NCI-H2196 (cell line): ENCODE data around the gene TNFRSF25.
"Not testable (repeated sequence)": the region's sequence is repeated elsewhere in the genome, so short reads cannot be mapped to it uniquely, and the experiment has no call there.

Experiments
- DNase-seq: peaks from one replicate; lab custom pipeline; 2025; ENCODE audit not compliant: unreplicated experiment; lab: John Stamatoyannopoulos, UW

The TNFRSF25 gene

DNA sequence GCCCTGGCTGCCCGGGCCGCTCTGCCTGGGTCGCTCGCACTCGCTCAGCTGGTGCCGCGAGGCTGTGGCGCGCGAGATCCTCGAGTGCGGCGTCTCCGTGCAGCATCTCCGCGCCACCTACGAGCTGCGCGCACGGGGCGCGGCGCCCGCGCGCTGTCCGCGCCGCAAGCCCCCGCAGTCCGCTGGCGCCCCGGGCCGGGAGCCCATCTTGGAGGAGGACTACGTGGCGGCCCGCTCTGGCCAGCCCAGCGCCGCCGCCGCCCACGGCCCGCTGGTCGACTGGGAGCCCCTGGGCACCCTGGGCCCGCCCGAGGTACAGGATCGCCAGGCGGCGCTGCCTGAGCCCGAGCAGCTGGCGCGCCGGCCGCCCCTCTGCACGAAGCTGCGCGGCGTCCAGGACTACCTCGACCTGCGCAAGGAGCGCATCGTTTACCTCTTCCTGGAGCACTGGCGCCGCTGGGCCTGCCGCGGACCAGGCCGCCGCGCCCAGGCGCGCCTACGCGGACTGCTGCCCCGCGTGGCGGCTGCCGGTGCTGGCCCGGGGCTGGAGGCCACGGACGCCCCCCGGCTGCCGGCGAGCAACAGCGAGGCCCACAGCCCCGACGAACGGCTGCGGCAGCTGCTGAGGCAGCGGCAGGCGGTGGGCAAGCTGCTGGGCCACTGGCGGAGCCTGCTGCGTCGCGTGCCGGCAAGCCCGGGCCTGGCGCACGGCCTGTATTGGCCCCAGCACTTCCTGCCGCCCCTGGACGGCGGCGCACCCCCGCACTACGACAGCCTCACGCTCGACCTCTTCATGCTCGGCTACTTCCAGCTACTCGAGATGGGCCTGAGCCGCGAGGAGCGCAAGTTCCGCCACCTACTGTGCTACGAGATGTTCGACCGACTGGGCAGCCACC lies 10.9 kb downstream of the TNFRSF25 start:
- DNase-seq, result no peak

DNA sequence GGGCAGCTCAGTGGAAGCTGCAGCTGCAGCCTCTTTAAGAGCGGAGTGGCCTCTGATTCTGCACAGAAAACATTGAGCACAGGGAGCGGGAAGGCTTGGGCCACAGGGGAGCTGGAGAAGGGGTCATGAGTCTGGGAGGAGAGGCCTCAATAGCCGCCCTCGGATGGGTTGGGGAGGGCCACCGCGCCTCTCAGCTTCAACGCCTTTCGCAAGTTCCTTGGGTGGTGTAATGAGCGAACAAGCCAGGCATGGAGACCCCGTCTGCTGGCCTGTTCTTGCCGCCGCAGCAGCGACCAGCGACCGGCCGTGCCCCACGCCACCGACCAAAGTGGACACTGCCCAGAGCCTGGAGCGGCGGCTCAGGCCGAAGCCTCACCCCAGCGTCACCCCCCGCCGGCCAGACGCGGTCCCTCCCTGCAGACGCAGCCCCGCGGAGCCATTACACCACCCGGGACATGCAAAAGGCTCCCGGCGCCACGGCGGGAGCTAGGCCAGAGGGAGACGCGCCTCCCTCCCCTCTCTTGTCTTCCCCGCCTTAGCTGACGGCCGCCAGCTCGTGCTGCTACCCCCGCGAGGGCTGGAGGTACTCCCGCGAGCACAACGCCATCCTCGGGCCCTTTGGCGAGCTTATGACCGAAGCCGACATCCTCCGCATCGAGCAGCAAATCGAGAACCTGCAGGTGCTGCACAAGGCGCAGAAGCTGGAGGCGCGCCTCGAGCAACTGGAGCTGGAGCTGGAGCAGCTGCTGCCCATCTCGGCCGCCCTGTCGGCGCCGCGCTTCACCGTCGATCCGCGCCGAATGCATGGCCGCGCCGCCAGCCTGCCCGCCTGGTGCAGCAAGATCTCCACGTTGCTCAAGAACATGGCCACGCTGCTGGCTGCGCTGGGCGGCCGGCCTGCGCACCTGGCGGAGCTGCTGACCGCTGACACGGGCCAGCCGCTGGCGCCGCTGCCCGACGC lies 11.8 kb downstream of the TNFRSF25 start:
- DNase-seq, result not testable (repeated sequence)

DNA sequence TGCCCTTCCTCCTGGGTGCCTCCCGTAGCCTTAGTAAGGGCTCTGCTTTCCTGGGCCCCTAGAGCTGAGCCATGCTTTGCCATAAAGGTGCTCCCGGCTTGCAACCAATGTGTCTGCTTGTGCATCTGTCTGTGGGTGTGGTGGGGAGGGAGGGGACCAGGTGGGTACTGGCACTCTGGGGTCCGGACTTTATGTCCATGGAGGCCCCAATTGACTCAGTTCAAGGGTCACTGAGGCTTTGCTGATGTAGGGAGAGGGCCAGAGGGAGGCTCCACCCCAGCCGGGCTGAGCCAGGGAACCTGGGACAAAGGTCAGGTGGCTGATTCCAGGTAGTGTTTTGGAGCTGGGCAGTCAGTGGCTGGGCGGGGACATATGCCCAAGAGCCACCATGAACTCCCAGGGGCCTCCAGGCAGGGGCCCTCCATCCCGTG lies 15.0 kb downstream of the TNFRSF25 start:
- DNase-seq, result no peak

DNA sequence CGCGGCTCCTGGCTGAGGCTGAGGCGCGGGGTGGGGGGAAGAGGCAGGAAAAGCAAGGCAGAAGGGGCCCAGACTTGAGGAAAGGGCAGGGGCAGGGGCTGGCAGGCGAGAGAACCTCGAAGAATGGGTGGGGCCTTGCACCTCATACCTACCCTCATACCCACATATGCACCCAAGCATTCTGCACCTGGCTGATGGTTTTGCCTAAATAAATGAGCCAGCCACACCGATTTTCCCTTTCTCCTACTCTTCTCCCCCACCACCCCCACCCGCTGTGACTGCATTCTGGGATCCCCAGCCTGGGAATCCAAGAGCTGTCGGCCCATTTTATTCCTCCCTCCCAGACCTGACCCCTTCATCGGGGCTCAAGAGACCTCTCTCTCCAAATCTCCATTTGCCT lies 15.5 kb downstream of the TNFRSF25 start:
- not testable (repeated sequence) for DNase-seq

DNA sequence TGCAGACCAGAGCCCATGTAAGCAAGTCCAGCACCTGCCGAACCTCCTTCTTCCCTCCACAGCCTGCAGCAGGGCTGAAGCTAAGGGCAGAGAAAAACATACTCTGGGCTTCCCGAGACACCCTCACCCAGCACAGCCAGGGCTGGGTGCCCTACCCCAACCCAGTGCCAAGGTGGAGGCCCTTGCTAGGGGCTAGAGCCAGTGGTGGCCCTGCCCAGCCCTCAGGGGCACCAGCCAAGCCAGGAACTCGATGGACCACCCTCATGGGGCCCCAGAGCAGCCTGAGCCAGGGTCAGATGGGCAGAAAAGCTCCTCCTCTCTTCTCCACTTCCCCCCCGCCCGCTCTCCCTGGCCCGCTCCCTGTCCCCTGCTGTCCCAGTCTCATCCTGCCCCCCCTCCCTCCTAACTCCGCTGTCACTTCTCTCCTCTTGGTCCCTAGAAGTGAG lies 15.9 kb downstream of the TNFRSF25 start:
- DNase-seq, result no peak

DNA sequence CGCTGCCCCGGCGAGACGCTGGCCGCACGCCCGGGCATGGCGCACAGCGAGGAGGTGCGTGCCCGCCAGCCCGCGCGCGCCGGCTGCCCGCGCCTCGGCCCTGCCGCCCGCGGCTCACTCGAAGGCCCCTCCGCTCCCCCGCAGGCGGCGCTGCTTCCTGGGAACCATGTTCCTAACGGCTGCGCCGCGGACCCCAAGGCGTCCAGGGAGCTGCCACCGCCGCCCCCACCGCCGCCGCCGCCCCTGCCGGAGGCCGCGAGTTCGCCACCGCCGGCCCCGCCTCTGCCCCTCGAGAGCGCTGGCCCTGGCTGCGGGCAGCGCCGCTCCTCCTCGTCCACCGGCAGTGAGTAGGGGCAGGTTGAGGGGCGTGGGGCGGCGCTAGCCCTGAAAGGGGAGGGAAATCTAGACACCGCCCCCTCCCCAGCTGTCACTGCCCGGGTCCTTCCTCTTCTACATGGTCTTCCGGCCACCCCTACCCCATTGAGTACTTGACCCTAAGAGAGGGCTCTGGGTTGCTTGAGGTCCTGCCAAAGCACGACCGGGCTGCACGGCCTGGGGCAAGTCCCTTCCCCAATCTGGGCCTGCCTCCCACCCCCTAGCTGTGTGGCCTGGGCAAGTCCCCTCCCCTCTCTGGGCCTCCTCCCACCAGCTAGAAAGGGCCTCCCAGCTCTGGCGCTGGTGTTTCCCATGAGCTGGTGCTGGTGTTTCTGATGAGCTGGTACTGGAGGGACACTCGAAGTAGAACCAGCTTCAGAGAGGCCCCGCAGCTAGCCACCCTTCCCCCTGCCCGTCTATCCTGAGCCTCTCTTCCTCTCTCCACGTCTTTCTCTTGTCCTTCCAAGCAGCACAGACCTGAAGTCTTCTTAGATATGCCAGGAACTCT lies 17.0 kb downstream of the TNFRSF25 start:
- DNase-seq, result peak; percentile 87

DNA sequence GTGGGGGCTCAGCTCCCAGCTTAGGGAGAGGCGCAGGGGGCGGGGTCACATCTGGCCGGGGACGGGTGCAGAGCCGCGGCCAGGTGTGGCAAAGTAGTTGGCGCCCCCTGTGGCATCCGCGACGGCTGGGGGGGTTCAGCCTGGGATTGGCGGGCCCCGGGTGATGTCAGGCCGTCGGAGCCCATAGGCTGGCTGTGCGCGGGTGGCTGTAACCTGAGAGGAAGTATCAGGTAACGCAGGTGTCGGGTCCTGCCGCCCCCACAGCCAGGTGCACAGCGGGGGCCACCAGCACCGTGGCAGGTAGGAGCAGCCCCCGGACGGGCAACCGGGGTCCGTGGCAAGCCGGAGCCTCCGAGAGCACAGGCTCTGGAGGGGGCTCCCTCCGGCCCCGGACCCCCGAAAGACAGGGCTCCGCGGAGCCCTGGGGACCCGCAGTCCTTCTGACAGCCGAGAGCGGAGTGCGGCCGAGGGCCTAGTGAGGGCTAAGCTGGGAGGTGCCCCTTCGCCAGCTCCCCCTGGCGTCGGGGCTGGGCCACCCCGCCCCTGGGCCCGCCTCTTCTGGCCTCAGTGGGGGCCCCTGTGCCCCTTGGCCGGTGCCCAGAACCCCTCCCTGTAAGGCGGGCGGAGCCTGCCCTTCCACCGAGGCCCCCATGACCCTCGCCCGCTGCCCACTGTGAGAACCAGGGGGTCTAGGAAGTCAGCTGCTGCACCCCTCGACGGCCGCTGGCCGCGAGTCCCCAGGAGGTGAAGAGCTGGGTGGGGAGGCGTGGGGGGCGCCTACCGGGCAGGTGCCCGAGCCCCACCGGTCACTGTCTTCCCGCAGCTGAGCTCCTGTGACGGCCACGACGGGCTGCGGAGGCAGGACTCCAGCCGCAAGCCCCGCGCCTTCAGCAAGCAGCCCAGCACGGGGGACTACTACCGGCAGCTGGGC lies 17.9 kb downstream of the TNFRSF25 start:
- peak; percentile 66 for DNase-seq

DNA sequence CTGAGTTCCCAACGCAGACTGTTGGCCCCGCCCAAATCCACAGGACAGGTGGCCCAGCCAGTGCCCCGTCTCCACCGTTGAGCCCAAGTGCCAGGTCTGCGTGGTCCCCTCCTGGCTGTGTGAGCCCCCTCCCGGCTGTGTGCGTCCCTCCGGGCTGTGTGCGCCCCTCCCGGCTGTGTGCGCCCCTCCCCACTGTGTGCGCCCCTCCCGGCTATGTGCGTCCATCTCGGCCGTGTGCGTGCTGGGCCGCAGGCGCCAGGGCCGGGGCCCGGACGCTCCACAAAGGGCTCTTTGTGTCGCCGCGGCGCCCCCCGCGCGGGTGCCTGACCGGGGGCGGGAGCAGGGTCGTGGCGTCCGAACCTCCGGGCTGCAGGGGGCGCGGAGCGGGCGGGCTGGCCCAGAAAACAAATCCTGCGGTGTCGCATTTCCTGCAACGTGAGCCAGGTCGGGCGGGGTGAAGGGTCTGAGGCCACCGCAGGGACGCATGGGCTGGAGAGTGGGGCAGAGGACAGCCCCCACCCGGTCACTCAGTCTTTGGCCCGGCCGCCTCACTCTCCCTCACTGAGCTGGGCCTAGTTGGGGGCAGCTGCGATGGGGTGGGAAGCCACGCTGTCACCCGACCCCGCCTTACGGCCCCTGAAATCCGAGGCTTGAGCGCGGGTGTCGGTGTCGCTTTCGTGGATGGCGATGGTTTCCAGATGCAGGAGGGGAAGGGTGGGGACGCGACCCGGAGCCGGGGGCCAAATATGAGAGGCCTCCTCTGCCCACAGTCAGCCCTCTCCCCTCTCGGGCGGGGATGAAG lies 18.8 kb downstream of the TNFRSF25 start:
- DNase-seq, result no peak

DNA sequence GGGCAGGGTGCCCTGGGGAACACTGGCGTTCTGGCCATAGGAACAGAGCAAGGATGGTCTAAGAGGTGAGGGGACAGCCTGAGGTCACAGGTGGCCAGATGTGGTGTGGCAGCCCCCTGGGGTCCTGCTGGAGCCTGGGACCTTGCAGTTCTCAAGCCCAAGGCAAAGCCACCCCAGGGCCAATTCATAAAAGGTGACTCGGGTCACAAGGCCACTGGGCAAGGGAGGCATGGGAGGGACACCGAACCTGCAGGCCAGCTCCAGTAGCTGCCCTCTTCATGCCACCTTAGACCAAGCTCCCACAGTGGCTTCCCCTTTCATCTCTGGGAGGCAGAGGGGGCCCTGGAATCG lies 19.3 kb downstream of the TNFRSF25 start:
- no peak for DNase-seq

DNA sequence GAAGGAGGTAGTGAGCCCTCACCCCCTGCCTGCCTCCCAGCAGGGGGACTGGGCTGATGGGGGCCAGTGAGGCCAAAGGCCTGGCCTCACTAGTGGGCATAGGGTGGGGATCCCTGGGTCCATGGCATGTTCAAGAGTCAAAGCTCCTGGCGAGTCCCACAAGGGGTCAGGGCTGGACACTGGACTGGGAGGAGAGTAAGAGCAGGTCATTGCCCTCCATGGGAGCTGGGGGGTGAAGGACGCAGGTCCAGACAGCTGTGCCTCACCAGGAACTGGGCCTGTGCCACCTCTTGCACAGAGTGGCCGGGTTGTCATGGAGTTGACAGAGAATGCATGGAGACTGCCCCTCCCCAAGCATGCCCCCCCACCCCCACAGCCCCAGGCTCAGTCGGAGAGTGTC lies 20.0 kb downstream of the TNFRSF25 start:
- not testable (repeated sequence) for DNase-seq

DNA sequence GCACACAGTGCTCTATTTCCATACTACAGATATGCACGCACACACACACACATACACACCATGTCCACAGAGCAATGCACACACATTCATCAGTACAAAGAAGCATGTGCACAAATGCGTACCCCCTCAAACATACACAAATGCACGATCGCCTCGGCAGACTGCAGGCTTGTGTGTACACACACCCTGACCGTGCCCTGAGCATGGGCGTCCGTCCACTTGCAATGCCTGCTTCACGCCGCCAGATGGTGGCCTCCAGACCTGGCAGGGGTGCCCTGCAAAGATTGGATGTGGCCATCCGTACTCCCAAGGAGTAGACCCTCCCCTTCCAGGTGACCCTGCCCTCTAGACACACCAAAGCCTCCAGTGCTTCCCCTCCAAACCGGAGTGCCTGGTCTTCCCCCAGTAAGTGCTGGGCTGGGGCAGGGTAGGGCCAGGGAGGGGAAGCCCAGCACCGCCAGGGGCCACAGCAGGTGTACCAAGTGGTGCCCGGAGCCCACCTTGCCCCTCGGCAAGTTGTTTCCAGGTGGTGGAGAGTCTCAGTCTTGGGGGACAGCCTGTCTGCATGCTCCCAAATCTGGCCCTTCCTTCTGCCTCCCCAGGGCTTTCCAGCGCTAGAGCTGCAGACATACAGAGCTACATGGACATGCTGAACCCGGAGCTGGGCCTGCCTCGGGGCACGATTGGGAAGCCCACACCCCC lies 20.8 kb downstream of the TNFRSF25 start:
- DNase-seq, result no peak

DNA sequence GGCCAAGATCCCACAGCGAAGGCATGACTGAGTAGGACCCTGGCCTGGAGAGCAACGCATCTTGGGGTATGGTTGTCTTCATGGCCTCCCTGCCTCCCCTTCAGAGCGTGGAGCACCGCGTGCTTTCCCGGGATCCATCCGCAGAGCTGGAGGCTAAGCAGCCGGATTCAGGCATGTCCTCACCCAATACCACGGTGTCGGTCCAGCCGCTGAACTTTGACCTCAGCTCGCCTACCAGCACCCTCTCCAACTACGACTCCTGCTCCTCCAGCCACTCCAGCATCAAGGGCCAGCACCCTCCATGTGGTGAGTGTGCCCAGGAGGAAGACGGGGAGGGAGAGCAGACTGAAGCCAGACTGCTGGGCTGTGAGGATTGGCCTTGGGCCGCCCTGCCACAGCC lies 21.6 kb downstream of the TNFRSF25 start:
- no peak for DNase-seq

DNA sequence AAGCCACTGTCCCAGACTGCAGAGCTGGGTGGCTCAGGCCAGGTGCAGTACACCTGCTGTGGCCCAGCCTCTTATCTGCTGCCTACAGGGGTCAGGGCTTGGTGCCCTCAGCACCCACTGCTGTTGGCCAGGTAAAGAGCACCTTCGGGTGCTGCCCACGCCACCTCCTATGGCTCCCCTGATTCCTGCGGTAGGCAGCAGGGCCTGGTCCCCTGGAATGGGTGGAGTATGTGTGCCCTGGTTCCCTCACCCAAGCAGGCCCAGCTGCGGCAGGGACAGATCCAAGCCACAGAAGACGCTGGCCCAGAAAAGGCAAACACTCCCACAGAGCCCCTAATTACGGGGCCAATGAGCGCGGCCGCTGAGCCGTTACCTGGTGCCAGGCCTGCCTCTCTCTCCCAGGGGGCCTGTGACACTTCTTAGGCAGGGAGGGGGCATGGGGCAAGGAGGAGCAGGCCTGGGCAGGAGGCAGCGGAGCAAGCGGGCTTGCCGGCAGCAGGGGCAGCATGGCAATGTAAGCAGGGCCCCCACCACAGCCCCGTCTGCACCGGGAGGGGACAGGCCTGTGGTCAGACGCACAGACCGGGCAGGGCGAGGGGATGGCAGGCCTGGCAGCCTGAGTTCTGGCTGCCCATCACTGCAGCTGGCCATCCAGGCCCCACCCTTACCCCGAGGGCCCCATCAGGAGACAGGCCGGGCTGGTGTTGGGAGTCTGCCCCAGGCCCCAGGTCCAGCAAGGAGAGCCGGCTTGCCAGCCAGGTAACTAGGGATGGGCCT lies 22.4 kb downstream of the TNFRSF25 start:
- DNase-seq, result no peak

DNA sequence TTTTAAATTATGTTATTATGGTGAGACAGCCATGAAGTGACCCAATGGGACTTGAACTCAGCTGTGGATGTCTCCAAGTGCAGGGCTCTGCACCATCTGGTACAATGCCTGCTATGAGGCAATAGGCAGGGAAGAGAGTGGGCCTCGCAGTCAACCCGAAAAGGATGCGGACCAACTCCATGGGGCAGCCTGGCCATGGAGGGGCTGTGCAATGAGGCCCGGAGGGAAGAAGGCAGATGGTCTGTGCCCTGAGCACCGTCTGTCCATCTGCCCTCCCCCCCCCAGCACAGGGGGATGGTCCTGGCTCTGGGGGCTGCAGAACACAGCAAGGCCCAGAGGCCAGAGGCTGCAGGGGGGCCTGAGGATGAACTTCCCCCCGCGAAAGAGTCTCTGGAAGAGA lies 24.4 kb downstream of the TNFRSF25 start:
- DNase-seq, result no peak

DNA sequence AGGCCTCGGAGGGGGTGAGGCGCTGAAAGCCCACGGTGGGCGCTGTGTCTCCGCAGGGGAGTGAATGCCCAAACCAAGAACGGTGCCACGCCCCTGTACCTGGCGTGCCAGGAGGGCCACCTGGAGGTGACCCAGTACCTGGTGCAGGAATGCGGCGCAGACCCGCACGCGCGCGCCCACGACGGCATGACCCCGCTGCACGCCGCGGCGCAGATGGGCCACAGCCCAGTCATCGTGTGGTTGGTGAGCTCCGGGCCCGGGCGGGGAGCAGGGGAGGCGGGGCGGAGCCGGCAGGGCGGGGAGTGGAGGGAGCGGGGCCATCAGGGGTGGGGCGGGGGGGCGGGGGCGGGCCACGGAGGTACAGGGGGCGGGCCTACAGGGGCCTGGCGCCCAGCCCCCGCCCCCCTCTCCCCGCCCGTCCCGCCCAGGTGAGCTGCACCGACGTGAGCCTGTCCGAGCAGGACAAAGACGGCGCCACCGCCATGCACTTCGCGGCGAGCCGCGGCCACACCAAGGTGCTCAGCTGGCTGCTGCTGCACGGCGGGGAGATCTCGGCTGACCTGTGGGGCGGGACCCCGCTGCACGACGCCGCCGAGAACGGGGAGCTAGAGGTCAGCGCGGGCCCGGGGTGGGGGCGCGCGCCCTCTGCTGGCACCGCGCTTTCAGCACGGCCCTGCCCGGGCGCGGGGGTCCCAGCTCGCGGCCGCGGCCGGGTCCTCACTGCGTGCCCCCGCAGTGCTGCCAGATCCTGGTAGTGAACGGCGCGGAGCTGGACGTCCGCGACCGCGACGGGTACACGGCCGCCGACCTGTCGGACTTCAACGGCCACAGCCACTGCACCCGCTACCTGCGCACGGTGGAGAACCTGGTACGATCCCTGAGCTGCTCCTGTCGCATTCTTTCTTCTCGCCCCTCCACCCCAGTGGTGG lies 25.5 kb downstream of the TNFRSF25 start:
- peak; percentile 82 for DNase-seq

DNA sequence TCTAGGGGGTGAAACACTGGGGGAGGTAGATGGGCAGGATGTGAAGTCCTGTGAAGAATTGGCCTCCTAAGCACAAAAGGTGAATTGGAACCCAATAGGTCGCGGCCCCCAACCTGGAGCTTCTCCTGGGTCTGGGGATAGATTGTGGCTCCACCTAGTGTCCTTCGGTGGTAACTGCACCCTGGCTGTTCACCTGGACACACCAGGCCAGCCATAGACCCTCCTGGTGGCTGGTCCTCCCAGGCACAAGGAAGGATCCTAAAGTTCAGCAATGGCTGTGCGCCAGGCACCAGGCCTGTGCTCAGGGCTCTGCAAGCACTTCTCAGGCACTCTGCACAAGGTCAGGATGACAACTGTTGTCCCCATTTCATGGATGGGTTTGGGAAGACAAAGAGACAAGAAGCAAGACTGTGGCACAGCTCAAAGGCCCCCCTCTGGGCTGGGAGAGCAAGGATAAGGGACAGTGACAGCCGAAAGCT lies 27.9 kb downstream of the TNFRSF25 start:
- DNase-seq, result peak; percentile 67
